Cerebellar cortex (tissue), 1 donor: ENCODE data around the gene SYNGR4.
A peak's percentile ranks its signal among the peaks of the same experiment; 100 is the strongest.

Source experiments
- DNase-seq: peaks from one replicate; pipeline ENCODE4 v3.0.0-alpha.2; 2015; ENCODE audit warnings: low spot score

Gene SYNGR4

GRCh38 chr19:48396016-48396823 is 32.1 kb downstream of the SYNGR4 start:
- peak; percentile 42 for DNase-seq

- no peak for DNase-seq
These were observed 32.6 kb downstream of the SYNGR4 start for GRCh38 chr19:48396824-48397176.

- no peak for DNase-seq
These were observed 33.3 kb downstream of the SYNGR4 start for GRCh38 chr19:48397263-48398101.

GRCh38 chr19:48398102-48398374 is 33.9 kb downstream of the SYNGR4 start:
- no peak for DNase-seq

GRCh38 chr19:48398375-48399235 is 34.4 kb downstream of the SYNGR4 start:
- DNase-seq: peak; percentile 61

- peak; percentile 50 for DNase-seq
These were observed 36.0 kb downstream of the SYNGR4 start for GRCh38 chr19:48400018-48400742.

GRCh38 chr19:48401287-48401686 is 37.1 kb downstream of the SYNGR4 start:
- no peak for DNase-seq

GRCh38 chr19:48403606-48404005 is 39.4 kb downstream of the SYNGR4 start:
- peak; percentile 77 for DNase-seq

- DNase-seq: no peak
These were observed 41.0 kb downstream of the SYNGR4 start for GRCh38 chr19:48405010-48405659.

- DNase-seq: no peak
These were observed 41.7 kb downstream of the SYNGR4 start for GRCh38 chr19:48405850-48406249.

- no peak for DNase-seq
These were observed 49.9 kb downstream of the SYNGR4 start for GRCh38 chr19:48413879-48414587.

GRCh38 chr19:48415395-48415794 is 51.2 kb downstream of the SYNGR4 start:
- peak; percentile 49 for DNase-seq

GRCh38 chr19:48415806-48416221 is 51.6 kb downstream of the SYNGR4 start:
- DNase-seq: no peak

- no peak for DNase-seq
These were observed 53.3 kb downstream of the SYNGR4 start for GRCh38 chr19:48417421-48417820.

- DNase-seq: peak; percentile 35
These were observed 54.3 kb downstream of the SYNGR4 start for GRCh38 chr19:48418317-48419064.

- peak; percentile 65 for DNase-seq
These were observed 55.2 kb downstream of the SYNGR4 start for GRCh38 chr19:48419158-48419920.

GRCh38 chr19:48421548-48421947 is 57.4 kb downstream of the SYNGR4 start:
- DNase-seq: no peak

GRCh38 chr19:48424694-48425219 is 60.6 kb downstream of the SYNGR4 start:
- no peak for DNase-seq
